Activated T-helper 9 cell treated with anti-CD3 and anti-CD28 coated beads, Interleukin-2, amount 50 U/mL, for 16 hours (primary cell): ENCODE data around the gene IFNLR1.

Experiments used
- DNase-seq: peaks from one replicate; pipeline ENCODE4 v3.0.0-alpha.2; 2020; ENCODE audit warnings: low read depth

The IFNLR1 gene

GRCh38 chr1:24205345-24206082, 18.4 kb upstream of the IFNLR1 start:
- DNase-seq: no peak

- no peak for DNase-seq
Measured at GRCh38 chr1:24204116-24204515, 17.0 kb upstream of the IFNLR1 start.

- DNase-seq: peak; percentile 17
Measured at GRCh38 chr1:24203404-24203803, 16.3 kb upstream of the IFNLR1 start.

- no peak for DNase-seq
Measured at GRCh38 chr1:24202987-24203386, 15.9 kb upstream of the IFNLR1 start.

- DNase-seq: no peak
Measured at GRCh38 chr1:24202556-24202955, 15.5 kb upstream of the IFNLR1 start.

GRCh38 chr1:24201941-24202440, 14.9 kb upstream of the IFNLR1 start:
- DNase-seq: peak; percentile 34

GRCh38 chr1:24199291-24199900, 12.3 kb upstream of the IFNLR1 start:
- DNase-seq: peak; percentile 57

GRCh38 chr1:24198766-24199165, 11.7 kb upstream of the IFNLR1 start:
- no peak for DNase-seq

- DNase-seq: no peak
Measured at GRCh38 chr1:24195874-24196273, 8.8 kb upstream of the IFNLR1 start.

GRCh38 chr1:24195136-24195535, 8.0 kb upstream of the IFNLR1 start:
- DNase-seq: no peak

- DNase-seq: no peak
Measured at GRCh38 chr1:24193046-24193445, 6.0 kb upstream of the IFNLR1 start.

- DNase-seq: no peak
Measured at GRCh38 chr1:24191860-24192259, 4.8 kb upstream of the IFNLR1 start.

GRCh38 chr1:24190983-24191461, 3.9 kb upstream of the IFNLR1 start:
- DNase-seq: no peak

GRCh38 chr1:24189528-24189927, 2.4 kb upstream of the IFNLR1 start:
- no peak for DNase-seq

GRCh38 chr1:24186711-24186992, 437 bp downstream of the IFNLR1 start:
- no peak for DNase-seq

GRCh38 chr1:24186031-24186710, 918 bp downstream of the IFNLR1 start:
- DNase-seq: no peak

- no peak for DNase-seq
Measured at GRCh38 chr1:24185076-24185475, 2.0 kb downstream of the IFNLR1 start.

- no peak for DNase-seq
Measured at GRCh38 chr1:24182061-24182460, 5.0 kb downstream of the IFNLR1 start.

GRCh38 chr1:24181619-24182018, 5.5 kb downstream of the IFNLR1 start:
- DNase-seq: no peak

- no peak for DNase-seq
Measured at GRCh38 chr1:24180676-24181075, 6.4 kb downstream of the IFNLR1 start.

GRCh38 chr1:24179251-24179840, 7.7 kb downstream of the IFNLR1 start:
- DNase-seq: no peak

GRCh38 chr1:24178407-24178806, 8.7 kb downstream of the IFNLR1 start:
- no peak for DNase-seq

GRCh38 chr1:24177161-24177560, 9.9 kb downstream of the IFNLR1 start:
- DNase-seq: no peak
